ENCODE data around the gene PEX6.
A peak's percentile ranks its signal among the peaks of the same experiment; 100 is the strongest.

PEX6 gene

DNA sequence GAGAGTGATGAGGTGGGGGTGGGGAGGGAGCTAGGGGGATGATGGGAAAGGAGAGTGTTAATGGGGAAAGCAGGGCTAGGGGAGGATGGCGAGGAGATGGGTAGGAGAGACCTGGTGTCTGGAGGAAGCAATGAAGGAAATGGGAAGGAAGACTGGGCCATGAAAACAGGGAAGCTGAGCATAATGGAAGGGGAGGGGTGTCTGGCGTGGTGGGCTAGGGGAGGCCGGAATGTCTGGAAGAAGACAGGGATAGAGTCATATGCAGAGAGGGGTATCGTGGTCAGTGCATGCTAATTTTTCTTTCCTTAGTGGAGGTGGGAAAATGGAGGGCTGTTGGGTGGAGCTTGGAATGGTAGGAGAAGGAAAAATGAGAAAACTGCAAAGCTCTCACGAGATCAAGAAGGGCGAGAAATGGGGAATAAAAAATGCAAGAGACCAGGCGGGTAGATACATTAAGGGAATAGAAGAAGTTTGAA lies 35.5 kb upstream of the PEX6 start:
- peaks cover 16 to 45% (median 42%) of the 10 kb centered on the region in 5 donors for H3K4me1 ChIP-seq (ENCODE audit: control insufficient read depth in 5 of 5, insufficient read depth in 5 of 5, low read length in 5 of 5)
- peaks cover 6 to 54% (median 51%) of the 10 kb centered on the region in 5 donors for H3K36me3 ChIP-seq (ENCODE audit: control insufficient read depth in 5 of 5, insufficient read depth in 5 of 5, low read length in 5 of 5)

DNA sequence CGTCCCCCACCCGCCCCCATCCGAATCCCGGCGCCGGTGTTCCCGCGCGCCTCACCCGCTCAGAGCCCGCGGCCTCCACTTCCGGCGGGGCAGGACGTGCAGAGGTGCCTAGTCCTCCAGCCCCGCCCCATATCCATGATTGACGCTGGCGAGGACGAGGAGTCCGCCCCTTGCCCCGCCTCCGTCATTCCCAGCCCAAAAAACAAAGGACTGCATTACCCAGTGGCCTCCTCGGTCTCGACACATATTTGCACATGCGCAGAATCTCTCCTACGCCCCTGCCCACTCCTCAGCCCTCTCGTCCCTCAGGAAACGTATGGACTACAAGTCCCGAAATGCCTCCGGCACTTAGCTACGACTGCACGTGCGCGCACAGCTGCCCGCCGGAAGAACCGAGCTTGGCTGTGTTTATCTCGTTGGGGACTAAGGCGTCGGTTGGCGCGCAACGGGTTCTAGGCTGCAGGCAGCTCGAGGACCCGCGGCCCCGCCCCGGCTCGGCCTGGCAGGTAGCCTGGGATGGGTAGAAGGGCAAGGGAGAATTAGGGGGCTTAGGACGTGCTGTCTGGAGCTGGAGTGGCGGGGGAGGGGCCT lies 35.0 kb upstream of the PEX6 start, which contains the start of the genes KLHDC3 and MEA1:
Gene KLHDC3, plus strand, starts transcription at position 407 of the 591 bp plus-strand sequence. CDS start 2,944 bp downstream, outside the sequence.
Gene MEA1, minus strand, starts transcription at position 104 of the 591 bp plus-strand sequence. CDS start 133 bp downstream, outside the sequence.
- Histone ChIP-seq H3K9me3 (ENCODE audit: control insufficient read depth in 5 of 5, low read length in 5 of 5) (no peaks in the 10 kb centered on the region), H3K4me1 (ENCODE audit: control insufficient read depth in 5 of 5, insufficient read depth in 5 of 5, low read length in 5 of 5) (peaks cover 16 to 45% (median 42%) of the 10 kb centered on the region in 5 donors), H3K36me3 (ENCODE audit: control insufficient read depth in 5 of 5, insufficient read depth in 5 of 5, low read length in 5 of 5) (peaks cover under 1 to 54% (median 51%) of the 10 kb centered on the region in 5 donors), H3K27me3 (ENCODE audit: control insufficient read depth in 5 of 5, insufficient read depth in 4 of 5, low read length in 5 of 5) (no peaks in the 10 kb centered on the region), H3K4me3 (ENCODE audit: low read depth in 1 of 5, low read length in 5 of 5) (peak within 1 kb of the TSS; percentile 78 to 98 (median 96)), H3K9ac (ENCODE audit: low read length in 5 of 5) (peak within 1 kb of the TSS; percentile 69 to 87 (median 84)), H3K27ac (ENCODE audit: low read depth, low read length) (peak within 1 kb of the TSS; percentile 70)

More for the DNA sequence above, 35.5 kb upstream of the PEX6 start:
- Histone ChIP-seq H3K4me3 (ENCODE audit: low read depth in 1 of 5, low read length in 5 of 5) (peak overlapping the region; percentile 78 to 98 (median 96)), H3K27ac (ENCODE audit: low read depth, low read length) (peak overlapping the region; percentile 70), H3K9ac (ENCODE audit: low read length in 5 of 5) (peak overlapping the region; percentile 68 to 81 (median 70)), H3K27me3 (ENCODE audit: control insufficient read depth in 5 of 5, insufficient read depth in 4 of 5, low read length in 5 of 5) (no peaks in the 10 kb centered on the region), H3K9me3 (ENCODE audit: control insufficient read depth in 5 of 5, low read length in 5 of 5) (no peaks in the 10 kb centered on the region)

DNA sequence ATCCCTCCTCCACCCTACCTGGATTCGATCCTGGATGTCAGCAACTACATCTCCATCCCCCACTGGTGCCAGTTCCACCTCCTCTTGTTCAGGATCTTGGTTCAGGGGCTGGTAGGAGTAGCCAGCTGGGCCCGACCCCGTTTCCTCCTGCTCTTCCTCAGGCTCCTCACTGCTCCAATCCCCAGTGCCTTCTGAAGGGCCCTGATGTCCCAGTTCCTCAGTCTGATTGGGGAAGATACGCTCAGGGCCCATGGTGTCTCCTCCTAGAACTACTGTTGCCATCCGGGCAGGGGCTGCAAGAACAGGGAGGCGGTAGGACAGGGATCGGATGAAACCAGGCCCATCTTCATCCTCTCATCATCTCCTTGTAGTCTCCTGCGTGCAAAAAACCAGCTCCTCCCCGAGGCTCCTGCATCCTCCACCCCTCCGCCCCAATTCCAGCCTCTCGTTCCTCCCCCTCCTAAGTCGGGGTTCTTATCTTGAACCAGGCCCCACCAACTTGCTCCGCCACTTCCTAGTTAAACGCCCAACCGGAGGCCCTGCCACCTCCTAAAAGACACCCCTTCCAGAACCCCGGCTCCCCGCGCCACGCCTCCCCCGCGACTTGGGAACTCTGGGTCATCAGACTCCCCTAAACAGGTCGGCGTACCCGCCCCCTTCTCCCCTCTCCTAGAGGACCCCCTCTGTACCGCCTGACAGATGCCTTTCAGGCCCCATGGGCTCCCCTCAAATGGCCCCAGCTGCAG lies 34.3 kb upstream of the PEX6 start:
- Histone ChIP-seq H3K9ac (ENCODE audit: low read length in 5 of 5) (peak overlapping the region; percentile 69 to 87 (median 84)), H3K4me1 (ENCODE audit: control insufficient read depth in 5 of 5, insufficient read depth in 5 of 5, low read length in 5 of 5) (peaks cover 16 to 45% (median 42%) of the 10 kb centered on the region in 5 donors), H3K9me3 (ENCODE audit: control insufficient read depth in 5 of 5, low read length in 5 of 5) (no peaks in the 10 kb centered on the region), H3K27me3 (ENCODE audit: control insufficient read depth in 5 of 5, insufficient read depth in 4 of 5, low read length in 5 of 5) (no peaks in the 10 kb centered on the region), H3K4me3 (ENCODE audit: low read depth in 1 of 5, low read length in 5 of 5) (peak overlapping the region; percentile 78 to 96 (median 85)), H3K36me3 (ENCODE audit: control insufficient read depth in 5 of 5, insufficient read depth in 5 of 5, low read length in 5 of 5) (peaks cover 0 to 54% (median 51%) of the 10 kb centered on the region in 5 donors), H3K27ac (ENCODE audit: low read depth, low read length) (peak overlapping the region; percentile 65)

DNA sequence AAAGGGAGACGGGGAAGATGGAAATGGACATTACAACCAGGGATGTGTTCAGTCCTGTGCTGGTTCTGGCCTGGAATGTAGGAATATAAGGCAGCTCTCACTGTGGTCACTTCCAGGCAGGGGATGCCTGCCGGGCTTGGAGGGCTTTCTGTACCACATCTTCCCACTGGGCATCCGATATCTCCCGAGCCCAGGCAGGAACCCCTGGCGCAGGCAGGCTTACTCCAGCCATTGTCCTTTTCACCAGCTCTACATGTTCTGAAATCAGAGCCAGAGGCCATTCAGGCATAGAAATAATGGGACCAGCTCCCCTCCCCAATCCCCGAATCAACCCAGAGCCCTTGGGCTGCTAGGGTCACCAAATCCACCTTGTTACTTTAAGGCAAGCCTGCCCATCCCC lies 33.4 kb upstream of the PEX6 start:
- Histone ChIP-seq H3K9ac (ENCODE audit: low read length in 5 of 5) (peak overlapping the region in 4 of 5 donors; percentile 69 to 86 (median 82)), H3K4me3 (ENCODE audit: low read depth in 1 of 5, low read length in 5 of 5) (no peak overlapping the region), H3K36me3 (ENCODE audit: control insufficient read depth in 5 of 5, insufficient read depth in 5 of 5, low read length in 5 of 5) (peaks cover 0 to 54% (median 51%) of the 10 kb centered on the region in 5 donors)

DNA sequence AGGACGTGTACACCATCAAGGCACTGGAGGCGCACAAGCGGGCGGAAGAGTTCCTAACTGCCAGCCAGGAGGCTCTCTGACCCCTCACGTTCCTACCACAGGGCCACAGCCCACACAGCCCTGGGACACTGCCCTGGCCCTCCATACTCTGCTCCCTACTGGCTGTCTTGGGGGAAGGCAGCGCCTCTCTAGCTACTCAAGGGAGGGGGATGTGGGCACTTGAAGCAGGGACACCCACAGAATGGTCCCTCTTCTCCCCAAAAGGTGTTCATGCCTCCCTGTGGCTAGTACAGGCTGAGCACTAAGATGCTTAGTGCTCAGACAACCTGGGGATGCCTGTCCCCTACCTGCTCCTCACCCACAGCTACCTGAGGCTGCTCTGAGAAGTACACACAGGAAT lies 32.2 kb upstream of the PEX6 start:
- Histone ChIP-seq H3K27me3 (ENCODE audit: control insufficient read depth in 5 of 5, insufficient read depth in 4 of 5, low read length in 5 of 5) (no peaks in the 10 kb centered on the region), H3K4me3 (ENCODE audit: low read depth in 1 of 5, low read length in 5 of 5) (no peak overlapping the region), H3K9ac (ENCODE audit: low read length in 5 of 5) (no peak overlapping the region), H3K27ac (ENCODE audit: low read depth, low read length) (no peak overlapping the region), H3K9me3 (ENCODE audit: control insufficient read depth in 5 of 5, low read length in 5 of 5) (no peaks in the 10 kb centered on the region), H3K4me1 (ENCODE audit: control insufficient read depth in 5 of 5, insufficient read depth in 5 of 5, low read length in 5 of 5) (peaks cover 10 to 32% (median 31%) of the 10 kb centered on the region in 5 donors), H3K36me3 (ENCODE audit: control insufficient read depth in 5 of 5, insufficient read depth in 5 of 5, low read length in 5 of 5) (peaks cover 0 to 62% (median 57%) of the 10 kb centered on the region in 5 donors)

More for the DNA sequence above, 33.4 kb upstream of the PEX6 start:
- Histone ChIP-seq H3K27ac (ENCODE audit: low read depth, low read length) (no peak overlapping the region), H3K9me3 (ENCODE audit: control insufficient read depth in 5 of 5, low read length in 5 of 5) (no peaks in the 10 kb centered on the region), H3K4me1 (ENCODE audit: control insufficient read depth in 5 of 5, insufficient read depth in 5 of 5, low read length in 5 of 5) (peaks cover 16 to 43% (median 42%) of the 10 kb centered on the region in 5 donors), H3K27me3 (ENCODE audit: control insufficient read depth in 5 of 5, insufficient read depth in 4 of 5, low read length in 5 of 5) (no peaks in the 10 kb centered on the region)

DNA sequence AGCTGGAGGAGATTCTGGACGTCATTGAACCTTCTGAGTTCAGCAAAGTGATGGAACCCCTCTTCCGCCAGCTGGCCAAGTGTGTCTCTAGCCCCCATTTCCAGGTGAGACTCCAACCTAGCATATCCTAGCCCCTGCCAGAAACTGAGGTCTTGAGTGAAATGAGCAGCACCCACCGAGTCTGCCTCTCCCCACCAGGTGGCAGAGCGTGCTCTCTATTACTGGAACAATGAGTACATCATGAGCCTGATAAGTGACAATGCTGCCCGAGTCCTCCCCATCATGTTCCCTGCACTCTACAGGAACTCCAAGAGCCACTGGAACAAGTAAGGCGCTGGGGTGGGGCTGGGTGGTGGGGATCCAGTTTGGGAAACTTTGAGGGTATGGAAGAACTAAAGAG lies 30.1 kb upstream of the PEX6 start:
- H3K36me3 ChIP-seq (ENCODE audit: control insufficient read depth in 5 of 5, insufficient read depth in 5 of 5, low read length in 5 of 5), result peaks cover 0 to 66% (median 61%) of the 10 kb centered on the region in 5 donors
- H3K9me3 ChIP-seq (ENCODE audit: control insufficient read depth in 5 of 5, low read length in 5 of 5), result no peaks in the 10 kb centered on the region
- H3K27me3 ChIP-seq (ENCODE audit: control insufficient read depth in 5 of 5, insufficient read depth in 4 of 5, low read length in 5 of 5), result no peaks in the 10 kb centered on the region
- H3K27ac ChIP-seq (ENCODE audit: low read depth, low read length), result no peak overlapping the region
- no peak overlapping the region for H3K4me3 ChIP-seq (ENCODE audit: low read depth in 1 of 5, low read length in 5 of 5)
- H3K4me1 ChIP-seq (ENCODE audit: control insufficient read depth in 5 of 5, insufficient read depth in 5 of 5, low read length in 5 of 5), result peaks cover 7 to 13% (median 12%) of the 10 kb centered on the region in 5 donors
- no peak overlapping the region for H3K9ac ChIP-seq (ENCODE audit: low read length in 5 of 5)

DNA sequence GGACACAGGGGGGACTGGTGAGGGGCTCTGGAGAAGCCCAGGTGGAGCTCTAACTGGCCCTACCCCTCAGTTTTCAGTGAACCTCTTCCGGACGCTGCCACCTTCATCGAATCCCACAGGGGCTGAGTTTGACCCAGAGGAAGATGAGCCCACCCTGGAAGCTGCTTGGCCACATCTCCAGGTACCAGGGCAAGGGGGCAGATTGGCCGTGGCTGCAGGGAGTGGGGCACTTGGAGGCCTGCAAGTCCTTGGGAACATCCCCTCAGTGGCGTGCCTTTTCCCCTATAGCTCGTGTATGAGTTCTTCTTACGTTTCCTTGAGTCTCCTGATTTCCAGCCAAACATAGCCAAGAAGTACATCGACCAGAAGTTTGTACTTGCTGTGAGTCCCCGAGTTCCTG lies 28.1 kb upstream of the PEX6 start:
- Histone ChIP-seq H3K9ac (ENCODE audit: low read length in 5 of 5) (no peak overlapping the region), H3K4me3 (ENCODE audit: low read depth in 1 of 5, low read length in 5 of 5) (no peak overlapping the region), H3K27me3 (ENCODE audit: control insufficient read depth in 5 of 5, insufficient read depth in 4 of 5, low read length in 5 of 5) (no peaks in the 10 kb centered on the region), H3K27ac (ENCODE audit: low read depth, low read length) (no peak overlapping the region), H3K36me3 (ENCODE audit: control insufficient read depth in 5 of 5, insufficient read depth in 5 of 5, low read length in 5 of 5) (peaks cover 0 to 63% (median 58%) of the 10 kb centered on the region in 5 donors), H3K9me3 (ENCODE audit: control insufficient read depth in 5 of 5, low read length in 5 of 5) (no peaks in the 10 kb centered on the region), H3K4me1 (ENCODE audit: control insufficient read depth in 5 of 5, insufficient read depth in 5 of 5, low read length in 5 of 5) (no peaks in the 10 kb centered on the region)

DNA sequence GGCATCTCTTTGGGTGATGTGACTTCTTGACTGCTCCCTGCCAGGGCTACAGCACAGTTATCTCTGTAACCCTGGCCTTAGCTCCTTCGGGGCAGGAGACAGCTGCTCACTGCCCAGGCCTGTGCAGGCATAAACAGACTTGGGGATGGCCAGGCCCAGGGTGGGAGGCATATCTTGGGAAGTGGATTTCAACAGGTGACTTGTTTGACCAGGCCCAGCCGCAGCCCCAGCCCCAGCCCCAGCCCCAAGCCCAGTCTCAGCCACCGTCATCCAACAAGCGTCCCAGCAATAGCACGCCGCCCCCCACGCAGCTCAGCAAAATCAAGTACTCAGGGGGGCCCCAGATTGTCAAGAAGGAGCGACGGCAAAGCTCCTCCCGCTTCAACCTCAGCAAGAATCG lies 27.3 kb upstream of the PEX6 start:
- H3K36me3 ChIP-seq (ENCODE audit: control insufficient read depth in 5 of 5, insufficient read depth in 5 of 5, low read length in 5 of 5), result peaks cover 0 to 55% (median 51%) of the 10 kb centered on the region in 5 donors
- H3K27me3 ChIP-seq (ENCODE audit: control insufficient read depth in 5 of 5, insufficient read depth in 4 of 5, low read length in 5 of 5), result no peaks in the 10 kb centered on the region
- H3K4me3 ChIP-seq (ENCODE audit: low read depth in 1 of 5, low read length in 5 of 5), result no peak overlapping the region
- no peaks in the 10 kb centered on the region for H3K9me3 ChIP-seq (ENCODE audit: control insufficient read depth in 5 of 5, low read length in 5 of 5)
- H3K27ac ChIP-seq (ENCODE audit: low read depth, low read length), result no peak overlapping the region
- H3K9ac ChIP-seq (ENCODE audit: low read length in 5 of 5), result peak overlapping the region in 1 of 5 donors; percentile 18
- no peaks in the 10 kb centered on the region for H3K4me1 ChIP-seq (ENCODE audit: control insufficient read depth in 5 of 5, insufficient read depth in 5 of 5, low read length in 5 of 5)

DNA sequence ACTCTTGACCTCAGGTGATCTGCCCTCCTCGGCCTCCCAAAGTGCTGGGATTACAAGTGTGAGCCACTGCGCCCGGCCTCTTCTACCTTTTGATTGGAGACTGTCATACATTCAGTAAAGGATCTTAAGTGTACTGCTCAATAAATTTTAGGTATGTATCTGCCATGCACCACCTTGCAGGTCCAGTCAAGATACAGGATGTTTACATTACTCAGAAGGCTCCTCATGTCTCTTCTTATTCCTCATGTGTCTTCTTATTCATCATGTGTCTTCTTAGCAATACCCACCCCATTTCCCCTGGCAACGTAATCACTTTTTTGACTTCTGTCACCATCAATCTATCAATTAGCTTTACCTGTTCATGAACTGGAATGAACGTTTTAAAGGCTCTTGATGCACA lies 26.9 kb upstream of the PEX6 start:
- Histone ChIP-seq H3K4me3 (ENCODE audit: low read depth in 1 of 5, low read length in 5 of 5) (no peak overlapping the region), H3K9ac (ENCODE audit: low read length in 5 of 5) (no peak overlapping the region), H3K36me3 (ENCODE audit: control insufficient read depth in 5 of 5, insufficient read depth in 5 of 5, low read length in 5 of 5) (peaks cover 0 to 51% (median 47%) of the 10 kb centered on the region in 5 donors), H3K27ac (ENCODE audit: low read depth, low read length) (no peak overlapping the region), H3K27me3 (ENCODE audit: control insufficient read depth in 5 of 5, insufficient read depth in 4 of 5, low read length in 5 of 5) (no peaks in the 10 kb centered on the region), H3K4me1 (ENCODE audit: control insufficient read depth in 5 of 5, insufficient read depth in 5 of 5, low read length in 5 of 5) (no peaks in the 10 kb centered on the region), H3K9me3 (ENCODE audit: control insufficient read depth in 5 of 5, low read length in 5 of 5) (no peaks in the 10 kb centered on the region)

DNA sequence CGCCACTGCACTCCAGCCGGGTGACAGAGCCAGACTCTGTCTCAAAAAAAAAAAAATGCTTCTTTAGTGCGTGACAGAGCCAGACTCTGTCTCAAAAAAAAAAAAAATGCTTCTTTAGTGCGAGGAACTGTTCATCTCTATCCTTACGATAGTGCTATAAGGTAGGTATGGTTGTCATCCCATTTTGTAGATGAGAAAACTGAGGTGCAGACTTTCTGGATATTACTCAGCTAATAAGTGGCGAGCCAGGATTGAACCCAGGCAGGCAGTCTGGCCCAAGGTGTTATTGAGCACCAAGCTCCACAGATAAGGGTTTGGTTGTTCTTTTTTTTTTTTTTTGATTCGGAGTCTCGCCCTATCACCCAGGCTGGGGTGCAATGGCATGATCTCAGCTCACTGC lies 22.9 kb upstream of the PEX6 start:
- Histone ChIP-seq H3K9me3 (ENCODE audit: control insufficient read depth in 5 of 5, low read length in 5 of 5) (no peaks in the 10 kb centered on the region), H3K27me3 (ENCODE audit: control insufficient read depth in 5 of 5, insufficient read depth in 4 of 5, low read length in 5 of 5) (no peaks in the 10 kb centered on the region), H3K36me3 (ENCODE audit: control insufficient read depth in 5 of 5, insufficient read depth in 5 of 5, low read length in 5 of 5) (peaks cover 0 to 11% (median 11%) of the 10 kb centered on the region in 5 donors), H3K4me3 (ENCODE audit: low read depth in 1 of 5, low read length in 5 of 5) (no peak overlapping the region), H3K27ac (ENCODE audit: low read depth, low read length) (no peak overlapping the region), H3K4me1 (ENCODE audit: control insufficient read depth in 5 of 5, insufficient read depth in 5 of 5, low read length in 5 of 5) (no peaks in the 10 kb centered on the region), H3K9ac (ENCODE audit: low read length in 5 of 5) (no peak overlapping the region)
